HG03521 (cell line): ENCODE data around the gene CT45A8.
"Not testable (repeated sequence)": the region's sequence is repeated elsewhere in the genome, so short reads cannot be mapped to it uniquely, and the experiment has no call there.

Source experiments
- ATAC-seq: cut with Tn5 transposase; IDR thresholded peaks from one replicate; pipeline ENCODE4 v1.9.1; 2021; ENCODE audit warnings: mild to moderate bottlenecking, moderate library complexity; ENCODE audit not compliant: unreplicated experiment

The CT45A8 gene, protein sequence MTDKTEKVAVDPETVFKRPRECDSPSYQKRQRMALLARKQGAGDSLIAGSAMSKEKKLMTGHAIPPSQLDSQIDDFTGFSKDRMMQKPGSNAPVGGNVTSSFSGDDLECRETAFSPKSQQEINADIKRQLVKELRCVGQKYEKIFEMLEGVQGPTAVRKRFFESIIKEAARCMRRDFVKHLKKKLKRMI

DNA sequence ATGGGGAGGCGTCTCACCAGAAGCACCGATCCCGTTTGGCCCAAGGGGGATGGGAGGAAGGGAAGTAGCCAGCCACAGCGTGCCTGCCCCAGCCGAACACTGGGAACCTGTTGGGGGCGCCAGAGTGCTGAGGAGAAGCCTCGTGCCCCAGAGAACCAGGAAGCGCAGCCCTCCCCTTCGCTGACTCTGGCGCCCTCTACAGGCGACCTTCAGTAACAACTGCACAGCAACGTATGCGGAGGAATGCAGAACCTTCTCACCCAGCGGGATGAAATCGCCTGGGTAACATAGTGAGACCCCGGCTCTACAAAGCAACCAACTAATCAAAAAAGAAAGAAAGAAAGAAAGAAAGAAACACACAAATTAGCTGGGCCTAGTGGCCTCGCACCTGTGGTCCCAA is at the start of gene CT45A8:
Gene CT45A8, minus strand, starts transcription at position 101 of the 400 bp plus-strand sequence. CDS start 3,755 bp downstream, outside the sequence.
- ATAC-seq = not testable (repeated sequence)

DNA sequence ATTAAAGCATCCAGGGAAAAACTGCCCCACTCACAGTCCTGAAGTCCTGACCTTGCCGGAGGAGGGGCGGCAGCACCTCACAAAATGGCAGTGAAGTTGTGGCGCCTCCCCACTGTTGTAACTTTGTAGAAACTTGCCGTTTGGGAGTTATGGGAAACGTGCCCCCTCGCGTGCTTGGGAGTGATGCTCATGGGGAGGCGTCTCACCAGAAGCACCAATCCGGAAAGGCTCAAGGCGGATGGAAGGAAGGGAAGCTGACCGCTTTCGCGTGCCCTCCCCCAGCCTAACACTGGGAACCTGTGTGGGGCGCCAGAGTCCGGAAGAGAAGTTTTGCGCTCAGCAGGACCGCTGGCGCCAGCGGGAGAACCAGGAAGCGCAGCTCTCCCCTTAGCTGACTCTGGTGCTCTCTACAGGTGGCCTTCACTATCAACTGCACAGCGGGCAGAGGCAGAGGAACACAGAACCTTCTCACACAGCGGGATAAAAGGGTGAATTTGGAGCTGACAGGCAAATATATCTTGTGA is 39.0 kb upstream of the CT45A8 start, which contains the start of the genes CT45A10 and SAGE1:
Gene CT45A10, minus strand, starts transcription at position 151 of the 524 bp plus-strand sequence. CDS start 8,100 bp downstream, outside the sequence.
Gene SAGE1, plus strand, starts transcription at position 423 of the 524 bp plus-strand sequence. CDS start 2,527 bp downstream, outside the sequence.
- ATAC-seq = no peak

DNA sequence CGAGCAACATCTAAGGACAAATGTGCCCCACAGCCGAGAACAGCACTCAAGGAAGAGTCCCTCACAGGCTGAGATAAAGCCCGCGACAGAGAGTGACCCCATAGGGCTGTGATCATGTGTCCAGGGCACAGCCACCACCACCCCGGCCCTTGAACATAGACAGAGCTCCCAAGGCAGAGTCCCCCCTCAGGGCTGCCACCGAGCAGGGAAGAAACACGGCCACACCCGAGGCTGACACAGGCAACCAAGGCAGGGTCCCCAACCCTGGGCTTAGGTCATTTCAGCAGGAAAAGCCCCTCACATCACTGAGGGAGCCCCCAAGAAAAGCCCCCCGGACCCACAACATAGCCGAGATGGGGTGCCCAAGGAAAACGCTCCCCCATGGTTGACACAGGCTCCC is 38.4 kb upstream of the CT45A8 start:
- ATAC-seq = no peak

DNA sequence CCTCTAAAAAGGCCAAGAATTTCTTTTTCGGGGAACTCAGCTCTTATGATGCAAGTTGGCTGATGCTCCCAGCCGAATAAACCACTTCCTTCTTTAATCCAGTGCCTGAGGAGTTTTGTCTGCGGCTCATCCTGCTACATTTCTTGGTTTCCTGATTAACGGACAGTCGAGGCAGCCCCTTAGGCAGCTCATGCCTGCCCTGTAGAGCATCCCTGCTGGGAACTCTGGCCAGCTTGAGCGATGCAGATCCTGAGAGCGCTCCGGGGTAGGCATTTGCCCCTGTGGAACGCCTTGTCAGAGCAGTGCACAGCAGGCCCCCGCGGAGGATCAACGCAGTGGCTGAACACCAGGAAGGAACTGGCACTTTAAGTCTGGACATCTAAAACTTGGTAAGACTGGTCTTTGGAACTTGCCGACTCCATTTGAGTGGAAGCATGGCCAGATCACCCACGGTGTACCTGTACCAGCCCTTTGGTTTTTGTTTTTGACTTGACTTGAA is 35.8 kb upstream of the CT45A8 start:
- ATAC-seq = no peak

DNA sequence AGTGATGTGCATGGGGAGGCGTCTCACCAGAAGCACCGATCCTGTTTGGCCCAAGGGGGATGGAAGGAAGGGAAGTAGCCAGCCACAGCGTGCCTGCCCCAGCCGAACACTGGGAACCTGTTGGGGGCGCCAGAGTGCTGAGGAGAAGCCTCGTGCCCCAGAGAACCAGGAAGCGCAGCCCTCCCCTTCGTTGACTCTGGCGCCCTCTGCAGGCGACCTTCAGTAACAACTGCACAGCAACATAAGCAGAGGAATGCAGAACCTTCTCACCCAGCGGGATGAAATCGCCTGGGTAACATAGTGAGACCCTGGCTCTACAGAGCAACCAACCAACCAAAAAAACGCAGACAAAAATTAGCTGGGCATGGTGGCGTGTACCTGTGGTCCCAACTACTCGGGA is 34.6 kb upstream of the CT45A8 start:
- ATAC-seq = not testable (repeated sequence)

DNA sequence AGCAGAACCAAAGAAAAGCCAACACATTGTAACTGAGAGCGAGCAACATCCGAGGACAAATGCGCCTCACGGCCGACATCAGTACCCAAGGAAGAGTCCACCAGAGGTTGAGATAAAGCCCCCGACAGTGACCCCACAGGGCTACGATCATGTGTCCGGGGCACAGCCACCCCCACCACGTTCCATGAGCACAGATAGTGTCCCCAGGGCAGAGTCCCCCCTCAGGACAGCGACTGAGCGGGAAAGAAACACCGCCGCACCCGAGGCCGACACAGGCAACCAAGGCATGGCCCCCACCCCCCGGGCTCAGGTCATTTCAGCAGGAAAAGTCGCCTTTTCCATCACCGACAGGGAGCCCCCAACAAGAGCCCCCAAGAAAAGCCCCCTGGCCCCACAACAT is 33.9 kb upstream of the CT45A8 start:
- ATAC-seq = not testable (repeated sequence)

DNA sequence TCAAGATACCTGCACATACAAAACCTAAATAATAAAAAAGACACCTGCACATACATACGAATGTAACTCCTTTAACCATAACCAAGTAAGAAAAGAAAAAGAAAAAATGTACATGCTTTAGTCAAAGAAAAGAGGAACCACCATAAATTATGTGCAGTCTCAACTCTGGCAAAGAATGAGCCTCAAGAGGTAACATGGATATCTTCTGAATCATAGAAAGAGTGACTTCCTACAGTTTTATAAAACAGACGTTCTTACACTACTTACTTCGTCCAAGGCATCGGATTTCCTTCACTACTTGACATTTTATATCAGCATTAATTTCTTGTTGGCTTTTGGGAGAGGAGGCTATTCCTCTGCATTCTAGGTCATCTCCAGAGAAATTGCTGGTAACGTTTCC is 28.4 kb upstream of the CT45A8 start:
- not testable (repeated sequence) for ATAC-seq

DNA sequence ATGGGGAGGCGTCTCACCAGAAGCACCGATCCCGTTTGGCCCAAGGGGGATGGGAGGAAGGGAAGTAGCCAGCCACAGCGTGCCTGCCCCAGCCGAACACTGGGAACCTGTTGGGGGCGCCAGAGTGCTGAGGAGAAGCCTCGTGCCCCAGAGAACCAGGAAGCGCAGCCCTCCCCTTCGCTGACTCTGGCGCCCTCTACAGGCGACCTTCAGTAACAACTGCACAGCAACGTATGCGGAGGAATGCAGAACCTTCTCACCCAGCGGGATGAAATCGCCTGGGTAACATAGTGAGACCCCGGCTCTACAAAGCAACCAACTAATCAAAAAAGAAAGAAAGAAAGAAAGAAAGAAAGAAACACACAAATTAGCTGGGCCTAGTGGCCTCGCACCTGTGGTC is 17.4 kb upstream of the CT45A8 start, which contains the start of gene CT45A9:
Gene CT45A9, minus strand, starts transcription at position 101 of the 400 bp plus-strand sequence. CDS start 3,751 bp downstream, outside the sequence.
- ATAC-seq = not testable (repeated sequence)

DNA sequence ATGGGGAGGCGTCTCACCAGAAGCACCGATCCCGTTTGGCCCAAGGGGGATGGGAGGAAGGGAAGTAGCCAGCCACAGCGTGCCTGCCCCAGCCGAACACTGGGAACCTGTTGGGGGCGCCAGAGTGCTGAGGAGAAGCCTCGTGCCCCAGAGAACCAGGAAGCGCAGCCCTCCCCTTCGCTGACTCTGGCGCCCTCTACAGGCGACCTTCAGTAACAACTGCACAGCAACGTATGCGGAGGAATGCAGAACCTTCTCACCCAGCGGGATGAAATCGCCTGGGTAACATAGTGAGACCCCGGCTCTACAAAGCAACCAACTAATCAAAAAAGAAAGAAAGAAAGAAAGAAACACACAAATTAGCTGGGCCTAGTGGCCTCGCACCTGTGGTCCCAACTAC is 17.2 kb downstream of the CT45A8 start, which contains the start of gene CT45A7:
Gene CT45A7, minus strand, starts transcription at position 101 of the 400 bp plus-strand sequence. CDS start 3,747 bp downstream, outside the sequence.
- ATAC-seq = not testable (repeated sequence)

DNA sequence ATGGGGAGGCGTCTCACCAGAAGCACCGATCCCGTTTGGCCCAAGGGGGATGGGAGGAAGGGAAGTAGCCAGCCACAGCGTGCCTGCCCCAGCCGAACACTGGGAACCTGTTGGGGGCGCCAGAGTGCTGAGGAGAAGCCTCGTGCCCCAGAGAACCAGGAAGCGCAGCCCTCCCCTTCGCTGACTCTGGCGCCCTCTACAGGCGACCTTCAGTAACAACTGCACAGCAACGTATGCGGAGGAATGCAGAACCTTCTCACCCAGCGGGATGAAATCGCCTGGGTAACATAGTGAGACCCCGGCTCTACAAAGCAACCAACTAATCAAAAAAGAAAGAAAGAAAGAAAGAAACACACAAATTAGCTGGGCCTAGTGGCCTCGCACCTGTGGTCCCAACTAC is 34.4 kb downstream of the CT45A8 start, which contains the start of gene CT45A2:
Gene CT45A2, minus strand, starts transcription at position 101 of the 400 bp plus-strand sequence. CDS start 3,747 bp downstream, outside the sequence.
- ATAC-seq = not testable (repeated sequence)

DNA sequence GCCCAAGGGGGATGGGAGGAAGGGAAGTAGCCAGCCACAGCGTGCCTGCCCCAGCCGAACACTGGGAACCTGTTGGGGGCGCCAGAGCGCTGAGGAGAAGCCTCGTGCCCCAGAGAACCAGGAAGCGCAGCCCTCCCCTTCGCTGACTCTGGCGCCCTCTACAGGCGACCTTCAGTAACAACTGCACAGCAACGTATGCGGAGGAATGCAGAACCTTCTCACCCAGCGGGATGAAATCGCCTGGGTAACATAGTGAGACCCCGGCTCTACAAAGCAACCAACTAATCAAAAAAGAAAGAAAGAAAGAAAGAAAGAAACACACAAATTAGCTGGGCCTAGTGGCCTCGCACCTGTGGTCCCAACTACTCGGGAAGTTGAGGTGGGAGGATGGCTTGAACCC is 51.7 kb downstream of the CT45A8 start, which contains the start of gene CT45A6:
Gene CT45A6, minus strand, starts transcription at position 101 of the 400 bp plus-strand sequence. CDS start 3,794 bp downstream, outside the sequence.
- ATAC-seq = not testable (repeated sequence)
